Suppressor macrophage treated with lipopolysaccharide for 4 hours (primary cell): ENCODE measurements around the gene LHFPL3.
"Not testable (repeated sequence)": the region's sequence is repeated elsewhere in the genome, so short reads cannot be mapped to it uniquely, and the experiment has no call there.

Experiments
- DNase-seq: peaks from one replicate; pipeline ENCODE4 v3.0.0-alpha.2; 2020

Gene LHFPL3

DNA sequence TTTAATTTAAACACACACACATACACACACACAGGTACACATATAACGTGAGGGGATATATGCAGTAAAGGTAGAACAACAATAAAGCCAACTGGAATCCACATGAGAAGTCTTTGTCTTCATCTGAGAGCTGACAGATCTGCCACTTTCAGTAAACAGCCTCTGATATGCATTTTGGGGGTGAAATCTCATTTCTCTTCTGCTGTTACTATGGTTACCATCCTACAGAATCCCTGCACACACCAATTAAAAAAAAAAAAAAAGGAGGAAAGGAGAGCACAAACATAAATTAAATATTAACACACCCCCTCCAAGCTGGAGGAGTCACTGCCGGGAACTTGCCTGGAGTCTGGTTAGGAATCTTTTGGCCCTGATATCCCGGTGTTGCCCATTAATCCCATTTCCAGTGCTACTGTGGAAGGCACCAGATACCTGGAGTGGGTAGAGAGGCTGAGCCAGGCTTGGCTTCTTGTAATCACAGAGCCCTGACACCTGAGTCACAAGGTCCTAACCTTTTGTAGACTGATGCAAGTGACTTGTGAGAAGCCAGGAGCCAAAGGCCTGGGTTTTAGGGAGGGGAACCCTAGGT is 169.1 kb downstream of the LHFPL3 start:
- no peak for DNase-seq

DNA sequence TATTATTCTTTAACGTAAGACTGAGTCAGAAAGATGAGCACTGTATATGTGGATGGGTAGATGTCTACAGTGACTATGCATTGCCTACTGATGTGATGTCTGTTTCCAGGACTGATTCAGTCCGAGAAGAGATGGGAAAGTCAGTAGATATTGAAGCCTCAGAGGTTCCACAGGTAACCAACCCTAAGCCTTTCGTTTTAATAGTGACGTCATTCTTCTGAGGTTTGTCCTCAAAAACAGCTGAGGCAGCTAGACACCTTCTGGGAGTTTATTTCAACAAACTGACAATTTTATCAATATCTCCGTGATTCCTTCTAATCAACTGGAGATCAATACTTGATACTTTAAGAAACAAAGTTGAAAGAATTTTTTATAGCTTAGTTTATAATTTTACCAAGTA is 171.6 kb downstream of the LHFPL3 start:
- no peak for DNase-seq

DNA sequence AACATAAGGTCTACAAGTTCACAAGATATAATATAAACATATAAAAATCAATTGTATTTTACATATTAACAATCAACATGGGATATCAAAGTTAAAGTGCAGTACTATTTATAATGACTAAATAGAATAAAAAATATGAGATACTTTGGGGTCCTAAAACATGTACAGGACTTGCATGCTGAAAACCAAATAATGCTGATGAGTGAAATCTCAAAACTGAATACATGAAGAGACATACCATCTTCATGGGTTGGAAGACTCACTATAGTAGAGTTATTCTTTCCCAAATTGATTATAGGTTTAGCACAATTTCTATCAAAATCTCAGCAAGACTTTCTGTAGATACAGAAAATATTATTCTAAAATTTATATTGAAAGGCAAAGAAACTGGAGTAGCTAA is 181.5 kb downstream of the LHFPL3 start:
- DNase-seq, result no peak

DNA sequence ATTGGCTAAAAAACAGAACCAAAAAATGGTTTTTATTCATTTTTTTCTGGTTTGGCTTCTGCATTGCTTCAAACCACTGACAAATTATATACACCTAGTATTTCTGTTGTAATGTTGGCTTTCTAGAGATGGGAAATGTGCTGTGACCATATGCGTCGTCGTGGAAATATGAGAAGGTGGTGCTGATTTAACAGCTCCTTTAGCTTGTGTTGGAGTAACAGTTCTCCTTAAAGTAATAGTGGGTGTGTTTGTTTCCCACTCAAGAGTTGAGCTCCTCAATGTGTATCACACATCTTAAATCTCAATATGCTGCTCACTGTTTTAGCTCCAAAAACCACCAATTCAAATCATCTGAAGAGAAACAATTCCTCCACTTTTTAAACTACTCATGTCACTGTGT is 196.4 kb downstream of the LHFPL3 start:
- DNase-seq, result no peak

DNA sequence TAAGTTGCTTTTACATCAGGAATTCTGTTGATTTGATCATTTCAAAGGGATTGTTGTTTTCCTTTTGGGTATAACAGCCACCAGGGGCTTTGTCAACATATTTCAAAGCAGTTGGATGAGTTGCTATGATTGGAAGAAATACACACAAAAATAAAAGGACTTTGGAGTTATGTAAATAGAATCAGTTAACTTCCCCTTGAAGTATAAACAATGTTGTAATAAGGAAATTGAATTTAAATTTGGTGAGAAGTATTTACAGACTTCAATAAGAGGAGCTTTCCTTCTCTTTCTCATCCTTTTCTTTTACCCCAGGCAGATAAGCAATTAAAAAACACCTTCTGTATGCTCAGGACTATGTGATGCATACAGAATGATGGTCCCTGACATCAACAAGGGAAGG is 199.7 kb downstream of the LHFPL3 start:
- DNase-seq, result no peak

DNA sequence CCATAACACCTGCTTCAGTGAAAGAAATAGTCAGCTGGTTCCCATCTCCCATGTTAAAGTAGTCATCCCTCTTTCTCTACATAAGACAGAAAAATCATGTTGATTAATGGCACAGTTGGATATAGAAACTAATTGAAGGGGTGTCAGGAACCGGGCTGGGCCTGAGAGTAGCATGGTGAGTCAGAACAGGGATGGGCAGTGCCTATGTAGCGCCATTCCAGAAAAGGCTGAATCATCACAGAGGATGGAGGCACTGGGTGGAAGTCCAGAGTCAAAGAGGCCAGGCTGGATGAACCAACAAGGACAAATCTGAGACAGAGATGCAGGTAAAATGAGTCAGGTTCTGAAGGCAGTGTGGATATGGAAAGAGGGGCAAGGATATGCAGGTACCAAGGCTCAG is 201.2 kb downstream of the LHFPL3 start:
- DNase-seq, result no peak

DNA sequence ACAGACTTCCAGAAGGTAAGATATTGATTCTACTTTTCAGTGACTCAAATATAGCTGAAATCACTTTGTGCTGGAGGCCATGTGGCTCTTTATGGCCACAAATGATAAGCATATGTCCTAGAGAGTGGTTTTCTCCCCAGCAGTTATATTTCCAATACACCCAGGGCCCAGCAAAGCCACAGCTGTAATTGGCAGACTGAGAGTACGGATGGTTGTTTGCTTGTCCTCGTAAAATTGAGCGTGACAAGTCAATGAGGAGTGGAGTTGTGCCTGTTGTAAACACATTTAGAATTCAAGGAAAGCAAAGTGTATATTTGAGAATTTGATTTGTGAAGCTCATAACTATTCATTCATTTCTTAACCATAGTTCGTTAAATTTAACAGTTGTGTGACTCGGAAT is 201.8 kb downstream of the LHFPL3 start:
- no peak for DNase-seq

DNA sequence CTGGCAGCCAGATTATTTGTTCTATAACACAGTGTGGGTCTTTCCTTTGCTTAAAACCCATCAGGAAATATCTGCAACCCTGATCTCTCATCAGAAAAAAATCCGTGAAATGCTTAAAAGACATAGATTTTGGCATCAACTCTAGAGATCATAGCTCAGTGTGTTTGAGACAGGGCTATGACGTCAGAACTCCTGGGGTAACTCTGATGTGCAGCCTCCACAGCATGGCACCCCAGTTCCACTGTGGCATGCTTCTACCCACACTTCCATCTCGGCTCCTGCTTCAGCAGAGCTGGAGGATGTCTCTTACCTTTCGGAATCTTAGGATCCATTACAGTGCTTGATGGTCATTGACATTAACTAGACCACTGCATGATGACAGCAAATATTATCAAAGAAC is 205.7 kb downstream of the LHFPL3 start:
- DNase-seq, result no peak

DNA sequence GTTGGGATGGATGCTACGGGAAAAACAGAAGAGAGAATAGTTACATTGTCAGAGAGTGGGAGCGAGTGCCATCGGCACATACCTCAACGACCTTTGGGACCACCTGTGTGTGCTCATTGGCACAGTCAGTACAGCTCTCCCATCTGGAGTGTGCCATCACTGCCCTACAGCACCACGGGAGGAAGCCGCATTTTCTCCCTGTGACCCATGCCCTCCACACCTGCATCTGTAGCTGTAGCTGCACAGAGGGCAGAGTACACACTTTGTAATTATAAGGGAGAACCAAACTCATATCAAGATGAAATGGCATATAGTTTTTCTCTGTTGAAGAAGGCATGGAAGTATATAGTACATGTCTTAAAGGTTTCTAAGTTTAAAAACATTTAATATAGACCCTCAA is 207.4 kb downstream of the LHFPL3 start:
- no peak for DNase-seq

DNA sequence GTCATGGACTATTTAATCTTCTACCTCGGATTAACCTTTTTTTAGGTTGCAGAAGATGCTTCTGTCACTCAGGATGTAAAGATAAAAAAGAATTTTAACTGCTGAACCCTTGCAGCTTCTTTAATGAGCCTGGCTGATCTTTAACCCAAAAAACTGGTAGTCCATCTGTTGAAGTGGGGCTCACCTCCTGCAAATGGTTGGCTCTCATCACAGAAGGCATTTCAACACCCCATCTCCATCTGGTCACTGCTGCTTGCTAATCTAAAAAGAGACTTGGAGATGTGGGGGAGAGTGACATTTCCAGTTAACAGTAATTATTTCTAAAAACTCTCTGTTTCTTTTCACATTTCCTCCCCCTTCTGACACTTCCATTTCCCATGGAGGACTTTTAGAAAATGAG is 208.6 kb downstream of the LHFPL3 start:
- no peak for DNase-seq

DNA sequence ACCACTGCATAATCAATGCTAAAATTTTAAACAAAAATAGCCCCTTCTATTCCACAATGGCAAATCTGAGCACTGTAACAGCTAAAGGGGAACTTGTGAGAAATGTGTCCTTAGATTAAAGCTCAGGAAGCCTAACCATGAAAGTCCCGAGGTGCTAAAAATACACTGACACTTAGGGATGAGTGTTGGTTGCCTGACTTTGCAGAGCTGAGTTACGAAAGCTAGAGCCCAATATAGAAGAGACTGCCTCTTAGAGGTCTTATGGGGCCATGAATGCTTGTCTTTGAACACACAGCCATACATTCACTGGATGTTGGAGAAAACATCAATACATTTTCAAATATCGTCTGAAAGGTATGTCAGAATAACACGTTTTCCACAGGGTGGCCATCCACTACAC is 209.7 kb downstream of the LHFPL3 start:
- no peak for DNase-seq

DNA sequence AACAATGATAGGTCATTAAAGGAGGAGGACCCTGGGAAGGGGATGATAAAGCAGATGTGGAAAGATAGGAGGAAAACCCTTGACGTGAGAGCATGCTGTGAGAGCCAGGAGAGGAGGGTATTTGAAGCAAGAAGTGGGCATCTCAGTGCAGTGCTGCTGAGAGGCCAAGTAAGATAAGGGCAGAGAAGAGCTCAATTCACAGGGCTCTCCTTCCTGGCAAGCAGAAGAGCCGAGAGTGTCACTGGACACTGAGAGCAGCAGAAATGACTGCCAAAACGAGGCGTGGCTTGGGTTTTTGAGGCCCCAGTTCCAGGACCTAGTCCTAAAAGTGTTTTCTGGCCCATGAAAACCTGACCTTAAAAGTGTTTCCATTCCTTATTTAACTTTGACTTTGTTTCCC is 213.5 kb downstream of the LHFPL3 start:
- no peak for DNase-seq

DNA sequence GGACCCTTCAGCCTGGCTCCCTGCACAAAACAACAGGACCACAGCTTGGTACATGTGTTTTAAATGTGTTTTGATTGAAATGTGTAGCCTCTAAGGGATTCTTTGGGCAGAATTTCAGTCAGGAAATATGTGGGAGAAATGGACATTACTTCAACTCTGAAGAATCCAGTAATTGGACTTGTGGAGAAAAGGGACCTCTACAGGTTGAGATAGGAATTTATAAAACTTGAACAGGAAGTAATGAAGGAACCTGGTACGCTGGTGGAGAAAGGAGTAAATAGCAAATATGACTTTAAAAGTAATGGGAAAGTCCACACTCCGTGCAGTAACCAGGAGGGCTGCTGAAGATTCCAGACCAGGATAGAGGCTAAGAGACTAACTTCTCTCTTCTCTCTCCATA is 220.5 kb downstream of the LHFPL3 start:
- DNase-seq, result no peak

DNA sequence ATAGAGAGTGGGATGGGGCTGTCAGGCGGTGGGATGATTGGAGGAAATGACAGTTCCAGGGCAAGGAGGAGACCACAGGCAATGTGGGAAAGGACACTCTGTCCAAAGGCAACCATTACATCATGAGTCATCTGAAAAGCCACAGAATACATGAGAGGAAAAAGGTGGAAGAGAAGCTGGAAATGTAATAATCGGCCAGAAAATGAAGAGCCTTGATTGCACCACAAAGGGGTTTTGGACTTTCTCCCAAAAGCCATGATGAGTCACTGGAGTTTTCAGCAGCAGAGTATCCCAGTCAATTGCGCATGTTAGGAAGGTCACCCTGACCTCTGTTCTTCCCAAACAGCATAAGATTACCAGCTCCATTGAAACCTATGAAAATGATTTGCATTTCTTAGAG is 222.0 kb downstream of the LHFPL3 start:
- DNase-seq, result no peak

DNA sequence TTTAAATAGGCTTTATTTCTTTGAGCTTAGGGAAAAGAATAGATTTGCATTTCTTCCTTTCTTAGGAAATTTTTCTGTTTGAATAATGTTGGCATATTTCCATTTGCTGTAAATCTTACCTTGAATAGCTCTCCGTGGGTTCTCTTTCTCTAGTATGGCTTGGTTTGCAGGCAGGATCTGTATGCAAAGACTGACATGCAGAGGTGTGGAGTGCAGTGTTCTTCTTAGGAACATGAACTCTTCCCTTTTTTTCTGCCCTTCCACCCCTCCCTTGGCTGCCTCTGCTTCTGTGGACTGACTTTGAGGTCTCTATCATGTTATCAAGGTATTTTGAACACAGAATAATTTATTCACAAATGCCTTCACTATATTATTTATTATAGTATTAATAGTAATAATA is 222.8 kb downstream of the LHFPL3 start:
- DNase-seq, result no peak

DNA sequence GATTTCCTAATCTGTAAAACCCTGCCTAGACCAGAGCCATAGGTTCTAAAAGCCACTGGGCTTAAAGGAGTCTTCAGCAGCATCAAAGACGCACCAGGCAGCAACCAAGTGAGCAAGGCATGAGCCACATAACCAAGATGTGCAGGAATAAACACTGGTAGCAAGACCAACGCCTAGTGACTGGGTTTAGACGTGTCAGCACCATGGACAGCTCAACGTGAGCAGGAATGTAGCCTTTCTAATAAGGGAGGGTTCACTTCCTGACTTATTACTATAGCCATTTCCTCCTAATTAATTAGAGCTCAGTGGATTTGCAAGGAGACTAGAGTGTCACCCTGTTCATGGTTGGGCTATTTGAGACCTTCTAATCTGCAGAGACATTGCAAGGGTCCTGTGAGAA is 223.7 kb downstream of the LHFPL3 start:
- peak; percentile 35 for DNase-seq

DNA sequence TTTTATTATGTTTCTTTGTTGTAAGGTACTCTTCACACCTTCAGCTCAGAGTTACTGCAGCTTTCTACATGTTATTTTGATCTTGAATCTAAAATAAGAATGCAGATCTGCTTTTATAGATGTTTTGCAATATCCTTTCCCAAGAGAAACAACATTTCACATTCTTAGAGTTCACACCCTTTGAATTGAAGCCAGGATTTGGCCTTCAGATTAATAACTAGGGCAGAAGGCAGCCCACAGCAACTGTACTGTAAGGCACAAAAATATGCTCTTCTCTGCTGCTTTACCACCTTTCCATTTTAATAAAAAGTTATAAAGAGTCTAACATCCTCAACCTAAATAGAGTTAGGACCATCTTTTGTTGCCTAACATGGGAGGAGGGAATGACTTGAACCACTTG is 224.7 kb downstream of the LHFPL3 start:
- DNase-seq, result no peak

DNA sequence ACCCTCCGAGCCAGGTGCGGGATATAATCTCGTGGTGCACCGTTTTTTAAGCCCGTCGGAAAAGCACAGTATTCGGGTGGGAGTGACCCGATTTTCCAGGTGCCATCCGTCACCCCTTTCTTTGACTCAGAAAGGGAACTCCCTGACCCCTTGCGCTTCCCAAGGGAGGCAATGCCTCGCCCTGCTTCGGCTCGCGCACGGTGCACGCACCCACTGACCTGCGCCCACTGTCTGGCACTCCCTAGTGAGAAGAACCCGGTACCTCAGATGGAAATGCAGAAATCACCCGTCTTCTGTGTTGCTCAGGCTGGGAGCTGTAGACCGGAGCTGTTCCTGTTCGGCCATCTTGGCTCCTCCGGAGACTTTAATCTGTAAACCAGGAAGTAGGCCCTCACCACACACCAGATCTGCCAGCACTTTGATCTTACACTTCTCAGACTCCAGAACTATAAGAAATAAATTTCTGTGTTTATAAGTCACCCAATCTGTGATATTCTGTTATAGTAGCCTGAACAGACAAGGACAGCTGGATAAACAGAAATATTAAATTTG is 235.0 kb downstream of the LHFPL3 start:
- DNase-seq, result not testable (repeated sequence)

DNA sequence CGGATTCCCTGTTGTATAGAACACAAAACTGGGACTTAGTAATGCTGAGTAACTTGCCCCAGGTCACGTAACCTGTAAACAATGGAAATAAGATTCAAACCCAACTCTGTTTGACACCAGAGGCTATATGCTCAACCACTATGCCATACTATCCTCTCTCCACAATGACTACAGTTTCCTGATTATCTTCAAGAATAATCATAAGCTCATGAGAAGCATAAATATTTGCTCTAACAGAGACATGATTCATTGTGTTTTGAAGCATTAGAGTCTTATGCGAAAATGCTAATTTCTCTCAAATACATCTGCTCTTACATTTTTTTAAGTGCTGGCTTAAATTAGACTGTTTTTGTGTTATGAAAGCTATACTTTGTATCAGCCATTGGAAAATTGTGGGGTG is 241.3 kb downstream of the LHFPL3 start:
- no peak for DNase-seq

DNA sequence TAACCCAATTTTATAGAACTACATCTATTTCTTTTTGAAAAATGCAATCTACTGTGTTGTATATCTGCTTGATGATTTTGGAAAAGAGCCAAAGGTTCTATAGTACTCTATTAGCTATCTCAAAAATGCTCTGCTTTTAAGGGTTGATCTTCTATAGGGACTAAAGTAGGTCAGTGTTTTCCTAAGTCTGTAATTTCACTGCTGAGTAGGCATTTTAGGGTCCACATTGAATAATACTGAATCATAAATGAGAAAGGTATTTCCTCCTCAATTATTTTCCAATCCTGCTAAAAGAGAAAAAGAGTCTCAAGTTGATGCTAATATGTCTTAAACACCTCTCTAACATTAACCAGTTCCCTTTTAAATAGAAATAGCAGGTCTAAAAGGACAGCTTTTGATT is 244.2 kb downstream of the LHFPL3 start:
- no peak for DNase-seq

DNA sequence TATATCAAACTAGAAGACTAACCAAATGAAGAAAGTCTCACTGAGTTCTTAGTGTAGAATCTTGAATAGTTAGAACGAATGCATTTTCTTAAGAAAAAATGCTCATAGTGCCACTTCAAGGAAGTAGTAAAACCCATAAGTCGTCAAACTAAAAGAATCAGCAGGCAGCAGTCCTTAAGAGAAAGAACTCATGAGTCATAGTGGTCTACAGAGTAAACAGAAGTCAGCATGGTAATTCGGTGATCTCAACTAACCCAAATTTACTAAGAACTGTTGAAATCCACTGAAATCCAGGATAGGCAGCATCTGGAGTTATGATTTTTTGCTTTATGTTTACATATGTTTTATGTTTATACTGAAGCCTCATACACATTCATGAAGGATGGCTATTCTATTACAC is 256.2 kb downstream of the LHFPL3 start:
- DNase-seq, result no peak

DNA sequence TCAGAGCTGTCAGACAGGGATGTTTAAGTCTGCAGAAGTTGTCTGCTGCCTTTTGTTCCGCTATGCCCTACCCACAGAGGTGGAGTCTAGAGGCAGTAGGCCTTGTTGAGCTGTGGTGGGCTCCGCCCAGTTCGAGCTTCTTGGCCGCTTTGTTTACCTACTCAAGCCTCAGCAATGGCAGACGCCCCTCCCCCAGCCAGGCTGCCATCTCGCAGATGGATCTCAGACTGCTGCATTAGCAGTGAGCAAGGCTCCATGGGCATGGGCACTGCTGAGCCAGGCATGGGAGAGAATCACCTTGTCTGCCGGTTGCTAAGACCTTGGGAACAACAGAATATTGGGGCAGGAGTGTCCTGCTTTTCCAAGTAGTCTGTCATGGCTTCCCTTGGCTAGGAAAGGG is 267.2 kb downstream of the LHFPL3 start:
- not testable (repeated sequence) for DNase-seq

DNA sequence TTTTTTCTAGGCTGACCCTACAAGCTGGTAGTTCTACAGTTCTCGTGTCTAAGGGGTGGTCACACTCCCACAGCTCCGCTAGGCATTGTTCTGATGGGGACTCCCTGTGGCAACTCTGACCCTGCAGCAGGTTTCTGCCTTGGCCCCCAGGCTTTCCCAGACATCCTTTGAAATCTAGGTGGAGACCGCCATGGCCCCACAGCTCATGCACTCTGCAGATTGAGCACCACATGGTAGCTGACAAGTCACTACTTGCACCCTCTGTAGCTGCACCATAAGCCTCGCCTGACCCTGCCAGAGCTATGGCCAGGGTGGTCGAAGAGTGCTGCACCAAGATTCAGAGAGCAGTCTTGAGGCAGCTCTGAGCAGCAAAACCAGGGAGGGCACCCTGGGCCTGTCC is 275.6 kb downstream of the LHFPL3 start:
- no peak for DNase-seq

DNA sequence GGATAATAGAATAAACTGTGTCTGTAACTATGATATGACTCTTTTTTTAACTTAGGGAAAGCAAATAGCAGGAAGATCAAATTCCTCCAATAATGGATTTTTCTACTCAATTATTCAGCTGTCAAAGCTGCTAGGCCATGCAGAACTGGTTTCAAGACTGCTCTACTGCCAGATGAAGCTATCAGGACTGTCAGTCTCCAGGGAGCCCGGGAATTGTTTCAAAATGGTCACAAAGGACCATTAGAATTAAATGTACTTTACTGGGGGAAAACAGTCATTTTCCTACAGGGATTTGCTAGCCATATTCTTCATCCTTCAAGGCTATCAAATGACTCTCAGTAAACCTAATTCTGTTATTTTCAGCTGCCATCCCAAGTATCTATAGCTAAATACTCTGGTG is 276.3 kb downstream of the LHFPL3 start:
- no peak for DNase-seq

DNA sequence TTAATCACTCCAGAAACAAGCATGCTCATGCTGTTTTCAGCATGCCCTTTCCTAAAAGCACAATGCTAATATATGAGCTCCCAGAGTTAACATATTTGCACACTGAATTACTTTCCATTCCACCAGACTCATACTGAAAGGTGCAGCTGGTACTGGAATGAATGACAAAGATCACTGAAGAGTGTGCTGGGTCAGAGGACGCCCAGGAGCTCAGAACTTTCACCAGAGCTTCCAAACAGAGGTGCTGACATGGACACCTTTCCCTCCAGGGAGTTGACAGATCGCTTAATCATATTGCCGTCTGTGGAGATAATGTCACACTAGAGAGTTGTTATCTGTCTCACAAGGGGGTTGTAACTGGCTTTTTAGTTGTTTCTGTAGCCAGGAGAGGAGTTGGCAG is 292.9 kb downstream of the LHFPL3 start:
- no peak for DNase-seq

DNA sequence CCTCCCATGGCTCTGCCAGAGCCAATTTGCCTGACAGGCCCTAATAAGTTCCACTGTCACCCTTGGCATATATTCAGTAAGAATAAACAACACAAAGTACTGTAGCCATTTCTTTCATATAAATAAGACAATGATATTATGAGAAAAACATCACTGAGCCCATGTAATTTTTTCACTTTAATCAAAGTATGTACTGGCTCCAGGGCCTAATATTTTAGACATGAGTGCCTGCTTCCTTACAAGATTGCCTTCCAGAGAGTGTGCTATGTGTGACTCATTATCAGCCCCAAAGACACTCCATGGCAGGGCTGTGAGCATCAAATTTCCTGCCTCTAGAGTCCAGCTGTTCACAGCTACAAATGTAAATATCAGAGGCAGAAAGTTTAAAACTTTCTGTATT is 297.6 kb downstream of the LHFPL3 start:
- DNase-seq, result no peak
